MG63 (cell line): Measurements from ENCODE around the gene PDPK1. TPM values are rescaled to one million over a fixed set of nuclear protein-coding genes. Genes with fewer than 3 reads are reported as not detected.

Source experiments
- DNase-seq: peaks from one replicate; pipeline ENCODE4 v3.0.0-alpha.2; 2020
- H3K27me3 ChIP-seq: fragments of 250-450 bp; sonication (Bioruptor Pico); 2 replicates; pipeline ENCODE4 v1.5.1; 2020; ENCODE audit warnings: mild to moderate bottlenecking, moderate library complexity
- H3K36me3 ChIP-seq: fragments of 250-450 bp; sonication (Bioruptor Pico); 2 replicates; pipeline ENCODE4 v1.5.1; 2020; ENCODE audit warnings: mild to moderate bottlenecking, moderate library complexity
- H3K4me3 ChIP-seq: fragments of 250-450 bp; sonication (Bioruptor Pico); 2 replicates; pipeline ENCODE4 v1.5.1; 2020; ENCODE audit warnings: mild to moderate bottlenecking, moderate library complexity
- H3K9me3 ChIP-seq: fragments of 250-450 bp; sonication (Bioruptor Pico); 2 replicates; pipeline ENCODE4 v1.5.1; 2020; ENCODE audit warnings: mild to moderate bottlenecking, moderate library complexity
- total RNA-seq: library from RNA; depleted of rRNA; stranded (reverse); fragments of >200 nt; shearing (Covaris generic); gene quantifications from 2 replicates; pipeline ENCODE4 v1.2.3, GENCODE V29; 2014; ENCODE audit warnings: low replicate concordance

PDPK1 gene
- total RNA-seq, 1 experiment from 2014 or later, result 7.6 TPM

- Histone ChIP-seq H3K36me3 (peaks cover 13% of the 10 kb centered on the region), H3K27me3 (no peaks in the 10 kb centered on the region), H3K4me3 (no peak overlapping the region), H3K9me3 (no peaks in the 10 kb centered on the region)
- DNase-seq, result peak; percentile 69
Observed at GRCh38 chr16:2500918-2501750, 36.7 kb upstream of the PDPK1 start.

GRCh38 chr16:2501946-2502895 is 35.6 kb upstream of the PDPK1 start:
- H3K4me3 ChIP-seq, result no peak overlapping the region
- H3K36me3 ChIP-seq, result peaks cover 10% of the 10 kb centered on the region
- no peaks in the 10 kb centered on the region for H3K9me3 ChIP-seq
- no peak for DNase-seq
- H3K27me3 ChIP-seq, result no peaks in the 10 kb centered on the region

- Histone ChIP-seq H3K27me3 (no peaks in the 10 kb centered on the region), H3K4me3 (no peak overlapping the region), H3K36me3 (peaks cover 4% of the 10 kb centered on the region), H3K9me3 (no peaks in the 10 kb centered on the region)
- DNase-seq, result no peak
Observed at GRCh38 chr16:2505695-2506094, 32.1 kb upstream of the PDPK1 start.

DNA sequence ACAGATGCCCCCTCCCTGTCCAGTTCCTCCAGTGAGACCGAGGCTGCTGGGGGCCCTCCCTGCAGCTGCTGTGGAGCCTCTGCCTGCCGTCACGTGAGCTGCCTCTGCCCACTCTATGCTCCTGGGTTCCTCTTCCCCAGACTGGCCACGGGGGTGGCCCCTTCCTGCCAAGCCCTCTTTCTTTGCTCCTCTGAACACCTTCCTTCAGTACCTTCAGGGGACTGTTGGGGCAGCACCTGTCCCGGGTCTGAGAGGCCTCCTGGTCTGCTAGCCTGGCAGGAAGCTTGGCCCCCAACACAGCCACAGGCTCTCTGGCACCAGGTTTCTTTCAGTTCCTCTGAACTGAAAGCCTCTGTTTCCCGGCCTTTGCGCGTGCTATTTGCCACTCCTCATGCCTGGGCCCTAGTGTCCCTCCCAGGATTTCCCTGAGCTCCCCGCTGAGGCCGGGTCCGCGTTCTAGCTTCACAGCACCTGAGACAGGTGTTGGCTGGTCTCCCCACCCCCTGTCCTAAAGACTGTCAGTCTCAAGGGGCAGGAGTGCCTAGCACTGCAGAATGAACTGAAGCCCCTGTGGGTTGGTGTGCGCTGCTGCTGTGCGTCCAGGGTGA is 30.7 kb upstream of the PDPK1 start:
- no peaks in the 10 kb centered on the region for H3K27me3 ChIP-seq
- no peaks in the 10 kb centered on the region; the same call in 1 of the 2 replicates for H3K36me3 ChIP-seq
- DNase-seq, result no peak
- no peaks in the 10 kb centered on the region for H3K9me3 ChIP-seq
- no peak overlapping the region for H3K4me3 ChIP-seq

DNA sequence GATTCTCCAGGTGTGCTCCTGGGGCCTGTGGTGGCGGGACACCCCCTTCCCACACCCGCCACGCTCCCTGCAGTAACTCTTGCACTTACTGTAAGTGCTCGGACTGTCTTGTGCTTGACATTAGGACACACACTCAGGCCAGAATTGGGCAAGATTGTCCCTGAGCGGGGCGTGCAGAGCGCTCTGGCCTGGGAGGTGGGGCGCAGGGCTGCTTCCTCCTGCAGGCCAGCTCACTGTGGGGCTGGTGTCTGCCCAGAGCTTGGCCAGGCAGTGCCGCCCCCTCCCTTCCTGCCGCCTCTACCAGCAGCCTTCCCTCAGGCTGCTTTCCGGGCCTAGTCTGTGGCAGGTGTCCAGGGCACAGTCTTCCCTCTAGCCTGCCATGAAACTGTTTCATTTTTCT is 30.2 kb upstream of the PDPK1 start:
- no peak overlapping the region for H3K4me3 ChIP-seq
- H3K27me3 ChIP-seq, result no peaks in the 10 kb centered on the region
- no peaks in the 10 kb centered on the region for H3K9me3 ChIP-seq
- no peak for DNase-seq
- H3K36me3 ChIP-seq, result no peaks in the 10 kb centered on the region

- no peaks in the 10 kb centered on the region for H3K9me3 ChIP-seq
- no peaks in the 10 kb centered on the region for H3K36me3 ChIP-seq
- no peaks in the 10 kb centered on the region for H3K27me3 ChIP-seq
- no peak for DNase-seq
- H3K4me3 ChIP-seq, result no peak overlapping the region
Observed at GRCh38 chr16:2508722-2509400, 29.0 kb upstream of the PDPK1 start.

DNA sequence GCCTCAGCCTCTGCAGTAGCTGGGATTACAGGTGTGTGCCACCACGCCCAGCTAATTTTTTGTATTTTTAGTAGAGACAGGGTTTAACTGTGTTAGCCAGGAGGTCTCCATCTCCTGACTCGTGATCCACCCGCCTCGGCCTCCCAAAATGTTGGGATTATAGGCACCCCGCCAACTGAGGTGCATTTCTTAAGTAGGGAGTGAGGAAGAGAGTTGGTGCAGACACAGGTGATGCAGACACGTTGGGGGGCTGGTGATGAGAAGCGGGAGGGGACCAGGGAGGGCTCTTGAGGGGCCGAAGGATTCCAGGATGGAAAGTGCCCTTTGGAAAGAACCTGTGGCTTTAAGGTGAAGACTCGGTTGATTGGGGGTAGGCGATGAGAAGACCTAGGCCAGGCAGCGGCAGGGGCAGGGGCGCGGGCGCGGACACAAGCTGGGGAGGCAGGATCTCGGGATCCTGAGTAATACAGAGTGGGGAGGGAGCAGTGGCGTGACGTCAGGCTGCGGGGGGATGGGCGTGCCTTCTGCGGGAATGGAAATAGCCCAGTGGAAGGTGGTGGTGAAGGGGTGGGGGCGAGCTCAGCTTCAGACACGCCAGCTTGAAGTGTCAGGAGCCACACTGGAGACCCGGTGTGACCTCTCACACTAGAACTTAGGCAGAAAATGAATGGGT is 26.6 kb upstream of the PDPK1 start:
- Histone ChIP-seq H3K27me3 (no peaks in the 10 kb centered on the region), H3K36me3 (peaks cover 4% of the 10 kb centered on the region), H3K9me3 (no peaks in the 10 kb centered on the region), H3K4me3 (no peak overlapping the region)
- DNase-seq, result no peak

- Histone ChIP-seq H3K27me3 (no peaks in the 10 kb centered on the region), H3K9me3 (no peaks in the 10 kb centered on the region), H3K4me3 (no peak overlapping the region), H3K36me3 (peaks cover 11% of the 10 kb centered on the region)
- DNase-seq, result no peak
Observed at GRCh38 chr16:2511996-2512734, 25.7 kb upstream of the PDPK1 start.

DNA sequence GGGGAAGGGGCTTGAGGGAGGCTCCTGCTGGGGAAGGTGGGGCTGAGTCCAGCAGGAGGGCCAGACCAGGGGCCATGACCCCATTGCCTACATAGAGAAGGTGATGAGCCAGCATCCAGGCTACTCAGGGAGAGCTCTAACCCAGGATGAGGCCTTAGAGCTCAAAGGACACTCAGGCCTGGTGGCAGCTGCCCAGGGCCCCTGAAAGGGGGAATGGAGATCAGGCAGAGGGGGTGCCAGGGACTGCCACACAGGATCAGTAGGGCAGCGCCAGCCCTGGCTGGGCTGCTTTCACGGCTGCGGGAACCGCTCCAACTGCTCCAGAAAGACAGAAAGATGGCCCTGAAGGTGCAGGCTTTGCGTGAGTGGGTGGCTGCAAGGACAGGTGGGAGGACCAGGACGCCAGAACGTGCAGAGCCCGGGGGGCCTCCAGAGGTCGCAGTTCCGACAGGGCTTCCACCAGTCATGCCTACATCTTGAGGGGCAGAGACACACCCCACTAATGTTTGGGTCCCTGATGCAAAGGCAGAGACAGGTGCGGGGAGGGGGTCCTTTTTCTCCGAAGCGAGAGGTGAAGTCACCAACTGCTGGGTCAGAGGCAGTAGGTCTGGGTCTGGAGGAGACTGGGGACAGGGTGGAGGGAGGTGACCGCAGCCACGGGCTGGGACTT is 25.0 kb upstream of the PDPK1 start:
- H3K36me3 ChIP-seq, result peaks cover 12% of the 10 kb centered on the region
- DNase-seq, result no peak
- H3K9me3 ChIP-seq, result no peaks in the 10 kb centered on the region
- H3K4me3 ChIP-seq, result peak overlapping the region; percentile 95
- no peaks in the 10 kb centered on the region for H3K27me3 ChIP-seq

- H3K36me3 ChIP-seq, result peaks cover 12% of the 10 kb centered on the region
- DNase-seq, result peak; percentile 93
- peak within 1 kb of the TSS; percentile 95 for H3K4me3 ChIP-seq
- H3K9me3 ChIP-seq, result no peaks in the 10 kb centered on the region
- H3K27me3 ChIP-seq, result no peaks in the 10 kb centered on the region
Observed at GRCh38 chr16:2513405-2514332, 24.2 kb upstream of the PDPK1 start, which contains the start of gene ATP6V0C. Gene ATP6V0C (plus strand): TSS chr16:2513952. CDS start chr16:2514104, 152 bp downstream.

- H3K4me3 ChIP-seq, result peak overlapping the region; percentile 95
- H3K36me3 ChIP-seq, result peaks cover 20% of the 10 kb centered on the region
- no peaks in the 10 kb centered on the region for H3K27me3 ChIP-seq
- no peaks in the 10 kb centered on the region for H3K9me3 ChIP-seq
- DNase-seq, result peak; percentile 37
Observed at GRCh38 chr16:2514333-2515179, 23.3 kb upstream of the PDPK1 start.

DNA sequence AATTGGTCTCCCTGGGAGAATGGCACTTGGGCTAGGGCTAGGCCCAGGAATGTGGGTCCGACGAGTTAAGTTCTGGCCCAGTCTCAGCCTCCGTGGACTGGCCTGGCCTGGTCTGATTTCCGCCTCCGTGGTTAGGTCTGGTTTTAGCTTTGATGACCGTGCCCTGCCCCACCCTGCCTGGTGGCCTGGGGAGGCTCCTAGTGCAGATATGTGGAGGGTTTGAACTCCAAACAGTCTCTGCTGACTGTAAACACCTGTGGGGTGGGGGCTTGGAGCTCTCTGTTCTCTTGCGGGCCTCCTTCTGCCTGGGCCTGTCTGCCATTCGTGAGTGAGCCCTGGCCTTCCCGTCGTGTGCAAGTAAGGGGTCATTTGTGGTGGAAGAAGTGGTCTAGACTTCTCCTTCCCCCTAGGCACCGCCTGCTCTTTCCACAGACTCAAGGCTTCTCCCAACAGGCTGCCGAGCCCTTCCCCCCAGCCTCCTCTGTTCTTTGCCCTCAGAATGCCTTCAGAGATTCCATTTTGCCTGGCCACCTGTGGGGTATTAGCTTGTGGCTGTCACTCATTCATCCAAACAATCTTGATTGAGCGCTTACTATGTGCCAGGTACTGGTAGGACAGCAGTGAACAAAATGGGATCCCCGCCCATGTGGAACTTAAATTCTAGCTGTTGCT is 22.5 kb upstream of the PDPK1 start:
- peaks cover 22% of the 10 kb centered on the region for H3K36me3 ChIP-seq
- DNase-seq, result no peak
- peak overlapping the region; percentile 95 for H3K4me3 ChIP-seq
- no peaks in the 10 kb centered on the region for H3K9me3 ChIP-seq
- H3K27me3 ChIP-seq, result no peaks in the 10 kb centered on the region
